Activated naive CD4-positive, alpha-beta T cell treated with anti-CD3 and anti-CD28 coated beads, Interleukin-2, amount 50 U/mL, for 24 hours (primary cell): Measurements from ENCODE around the gene NRL.

Source experiments
- H3K27ac Mint-ChIP-seq: one replicate; pipeline ENCODE4 v1.8.0; 2021; ENCODE audit warnings: mild to moderate bottlenecking, mixed read lengths
- H3K27me3 Mint-ChIP-seq: one replicate; pipeline ENCODE4 v1.8.0; 2021; ENCODE audit warnings: mixed read lengths
- H3K36me3 Mint-ChIP-seq: one replicate; pipeline ENCODE4 v1.8.0; 2021; ENCODE audit warnings: mixed read lengths
- H3K4me1 Mint-ChIP-seq: one replicate; pipeline ENCODE4 v1.8.0; 2021; ENCODE audit warnings: mixed read lengths
- H3K4me3 Mint-ChIP-seq: one replicate; pipeline ENCODE4 v1.8.0; 2021; ENCODE audit warnings: mild to moderate bottlenecking, mixed read lengths
- H3K9me3 Mint-ChIP-seq: one replicate; pipeline ENCODE4 v1.8.0; 2021; ENCODE audit warnings: mixed read lengths

Gene NRL

GRCh38 chr14:24114532-24115421 is at the start of gene NRL, which contains the start of gene DCAF11:
NRL (minus strand) TSS chr14:24114949; CDS start chr14:24082848, 32,101 bp downstream.
DCAF11 (plus strand) TSS chr14:24114777; CDS start chr14:24115595, 818 bp downstream.
- no peaks in the 10 kb centered on the region for H3K27me3 Mint-ChIP-seq
- H3K4me3 Mint-ChIP-seq: peak within 1 kb of the TSS; percentile 97
- no peaks in the 10 kb centered on the region for H3K9me3 Mint-ChIP-seq
- H3K36me3 Mint-ChIP-seq: peaks cover 4% of the 10 kb centered on the region
- H3K27ac Mint-ChIP-seq: peak within 1 kb of the TSS; percentile 99
- peaks cover 31% of the 10 kb centered on the region for H3K4me1 Mint-ChIP-seq

- peaks cover 64% of the 10 kb centered on the region for H3K4me1 Mint-ChIP-seq
- H3K4me3 Mint-ChIP-seq: peak overlapping the region; percentile 98
- peaks cover 23% of the 10 kb centered on the region for H3K36me3 Mint-ChIP-seq
- H3K27me3 Mint-ChIP-seq: no peaks in the 10 kb centered on the region
- no peaks in the 10 kb centered on the region for H3K9me3 Mint-ChIP-seq
- H3K27ac Mint-ChIP-seq: peak overlapping the region; percentile 100
These were observed 47.3 kb upstream of the NRL start for GRCh38 chr14:24162093-24162492.

DNA sequence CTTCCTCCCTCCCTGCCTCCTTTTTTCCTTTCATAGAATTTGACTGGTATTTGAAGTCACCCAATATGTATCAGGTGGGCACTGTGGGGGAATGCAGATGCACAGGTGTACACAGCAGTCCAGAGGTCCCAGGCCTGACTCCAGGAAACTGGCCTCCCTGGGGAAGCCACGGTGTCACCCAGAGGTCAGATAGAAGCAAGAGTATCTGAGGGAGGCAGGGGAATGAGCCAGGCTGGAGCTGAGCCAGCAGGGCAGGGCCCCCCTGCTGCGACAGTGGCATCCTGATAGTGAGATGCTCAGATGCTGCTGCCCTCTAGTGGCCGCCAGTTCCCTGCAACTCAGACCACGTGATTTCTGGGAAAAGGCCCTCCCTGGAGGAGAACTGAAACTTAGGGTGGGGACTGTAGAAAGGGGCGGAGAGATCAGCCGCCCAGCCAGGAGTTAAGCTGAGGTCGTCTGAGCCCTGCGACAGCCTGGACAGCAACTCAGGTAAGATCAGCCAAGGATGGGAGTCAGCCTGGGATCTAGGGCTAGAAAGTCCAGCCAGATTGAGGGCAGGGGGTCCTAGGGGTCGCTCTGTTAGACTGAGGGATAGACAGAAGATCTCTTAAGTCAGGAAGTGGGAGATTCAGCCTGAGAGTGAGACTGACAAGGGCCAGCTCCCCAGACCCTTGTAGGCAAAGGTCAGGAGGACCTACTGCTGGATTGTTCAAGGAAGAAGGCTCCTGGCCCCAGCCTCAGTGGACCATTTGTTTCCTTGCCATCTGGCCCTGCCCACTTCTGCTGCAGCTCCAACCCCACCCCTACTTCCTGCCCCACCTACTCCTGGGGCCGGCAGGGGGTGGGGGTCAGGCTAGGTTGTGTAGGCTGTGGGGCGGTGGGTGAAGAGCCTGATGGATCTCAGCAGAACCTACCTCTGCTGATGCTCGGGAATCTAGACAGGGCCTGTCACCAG is 46.4 kb upstream of the NRL start, which contains the start of gene IRF9:
IRF9 (plus strand) TSS at position 416 of the 955 bp plus-strand sequence. CDS start 880 bp downstream, outside the sequence.
- peaks cover 58% of the 10 kb centered on the region for H3K4me1 Mint-ChIP-seq
- no peaks in the 10 kb centered on the region for H3K9me3 Mint-ChIP-seq
- peaks cover 19% of the 10 kb centered on the region for H3K36me3 Mint-ChIP-seq
- H3K4me3 Mint-ChIP-seq: peak within 1 kb of the TSS; percentile 98
- no peaks in the 10 kb centered on the region for H3K27me3 Mint-ChIP-seq
- H3K27ac Mint-ChIP-seq: peak within 1 kb of the TSS; percentile 100

DNA sequence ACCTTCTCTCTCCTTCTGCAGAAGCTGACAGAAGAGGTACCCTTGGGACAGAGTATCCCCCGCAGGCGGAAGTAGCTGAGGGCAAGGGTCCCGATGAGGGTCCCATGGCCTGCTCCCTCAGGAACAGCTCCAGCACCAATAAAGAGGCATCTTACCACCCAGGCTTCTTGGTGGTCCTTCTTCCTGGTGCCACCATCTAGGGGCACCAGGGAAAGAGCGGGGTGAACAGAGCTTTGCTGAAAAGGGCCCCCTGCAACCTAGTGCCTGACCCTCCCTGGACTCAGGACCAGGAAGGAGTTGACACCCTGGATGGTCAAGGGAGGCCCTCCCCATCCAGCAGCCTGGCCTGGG is 45.7 kb upstream of the NRL start:
- Mint-ChIP-seq H3K36me3 (peaks cover 17% of the 10 kb centered on the region), H3K27ac (peak overlapping the region; percentile 100), H3K4me3 (peak overlapping the region; percentile 33), H3K9me3 (no peaks in the 10 kb centered on the region), H3K4me1 (peaks cover 52% of the 10 kb centered on the region), H3K27me3 (no peaks in the 10 kb centered on the region)

GRCh38 chr14:24159777-24160498 is 45.2 kb upstream of the NRL start:
- Mint-ChIP-seq H3K36me3 (peaks cover 17% of the 10 kb centered on the region), H3K4me3 (peak overlapping the region; percentile 33), H3K27ac (peak overlapping the region; percentile 93), H3K27me3 (no peaks in the 10 kb centered on the region), H3K9me3 (no peaks in the 10 kb centered on the region), H3K4me1 (peaks cover 47% of the 10 kb centered on the region)

- no peaks in the 10 kb centered on the region for H3K27me3 Mint-ChIP-seq
- H3K4me3 Mint-ChIP-seq: no peak overlapping the region
- H3K36me3 Mint-ChIP-seq: peaks cover 7% of the 10 kb centered on the region
- H3K27ac Mint-ChIP-seq: peak overlapping the region; percentile 0
- H3K4me1 Mint-ChIP-seq: peaks cover 23% of the 10 kb centered on the region
- H3K9me3 Mint-ChIP-seq: no peaks in the 10 kb centered on the region
These were observed 42.6 kb upstream of the NRL start for GRCh38 chr14:24157331-24157730.

DNA sequence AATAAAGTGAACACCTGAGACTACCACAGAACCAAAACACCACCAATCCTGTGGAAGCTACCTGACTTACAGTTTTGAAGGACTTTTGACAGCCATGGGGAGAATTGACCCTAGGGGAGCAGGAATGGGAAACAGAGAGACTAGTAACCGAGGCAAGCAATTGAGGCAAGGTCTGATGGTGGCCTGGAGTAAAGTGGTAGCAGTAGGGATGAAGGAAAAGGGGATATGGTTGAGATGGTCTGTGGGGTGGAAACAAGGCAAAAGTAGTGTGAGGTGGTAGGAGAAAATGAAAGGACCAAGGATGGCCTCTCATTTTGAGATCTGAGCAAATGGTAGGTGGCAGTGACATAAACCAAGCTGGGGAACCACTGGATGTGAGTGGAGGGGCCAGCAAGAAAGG is 42.1 kb upstream of the NRL start:
- Mint-ChIP-seq H3K4me1 (peaks cover 18% of the 10 kb centered on the region), H3K36me3 (peaks cover 5% of the 10 kb centered on the region), H3K27me3 (no peaks in the 10 kb centered on the region), H3K27ac (peak overlapping the region; percentile 0), H3K4me3 (no peak overlapping the region), H3K9me3 (no peaks in the 10 kb centered on the region)

- peaks cover 13% of the 10 kb centered on the region for H3K4me1 Mint-ChIP-seq
- H3K9me3 Mint-ChIP-seq: no peaks in the 10 kb centered on the region
- no peaks in the 10 kb centered on the region for H3K27me3 Mint-ChIP-seq
- H3K4me3 Mint-ChIP-seq: no peak overlapping the region
- no peak overlapping the region for H3K27ac Mint-ChIP-seq
- H3K36me3 Mint-ChIP-seq: peaks cover 8% of the 10 kb centered on the region
These were observed 40.4 kb upstream of the NRL start for GRCh38 chr14:24155100-24155499.

DNA sequence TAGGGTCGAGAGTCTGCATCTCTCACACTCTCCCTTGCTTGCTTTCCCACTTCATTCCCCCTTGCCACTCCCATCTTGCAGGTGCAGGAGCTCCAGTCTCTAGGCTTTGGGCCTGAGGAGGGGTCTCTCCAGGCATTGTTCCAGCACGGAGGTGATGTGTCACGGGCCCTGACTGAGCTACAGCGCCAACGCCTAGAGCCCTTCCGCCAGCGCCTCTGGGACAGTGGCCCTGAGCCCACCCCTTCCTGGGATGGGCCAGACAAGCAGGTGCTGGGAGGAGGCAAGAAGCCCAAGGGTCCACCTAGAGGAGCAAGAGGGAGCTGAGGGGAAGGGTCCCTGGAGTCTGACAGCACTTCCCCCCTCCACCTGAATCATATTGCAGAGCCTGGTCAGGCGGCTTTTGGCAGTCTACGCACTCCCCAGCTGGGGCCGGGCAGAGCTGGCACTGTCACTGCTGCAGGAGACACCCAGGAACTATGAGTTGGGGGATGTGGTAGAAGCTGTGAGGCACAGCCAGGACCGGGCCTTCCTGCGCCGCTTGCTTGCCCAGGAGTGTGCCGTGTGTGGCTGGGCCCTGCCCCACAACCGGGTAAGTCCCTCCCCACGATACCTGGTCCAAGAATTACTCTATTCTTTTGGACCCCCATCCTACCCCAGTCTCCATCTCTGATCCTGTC is 36.8 kb upstream of the NRL start:
- Mint-ChIP-seq H3K27ac (no peak overlapping the region), H3K4me1 (peaks cover 29% of the 10 kb centered on the region), H3K36me3 (peaks cover 8% of the 10 kb centered on the region), H3K27me3 (no peaks in the 10 kb centered on the region), H3K9me3 (no peaks in the 10 kb centered on the region), H3K4me3 (no peak overlapping the region)

DNA sequence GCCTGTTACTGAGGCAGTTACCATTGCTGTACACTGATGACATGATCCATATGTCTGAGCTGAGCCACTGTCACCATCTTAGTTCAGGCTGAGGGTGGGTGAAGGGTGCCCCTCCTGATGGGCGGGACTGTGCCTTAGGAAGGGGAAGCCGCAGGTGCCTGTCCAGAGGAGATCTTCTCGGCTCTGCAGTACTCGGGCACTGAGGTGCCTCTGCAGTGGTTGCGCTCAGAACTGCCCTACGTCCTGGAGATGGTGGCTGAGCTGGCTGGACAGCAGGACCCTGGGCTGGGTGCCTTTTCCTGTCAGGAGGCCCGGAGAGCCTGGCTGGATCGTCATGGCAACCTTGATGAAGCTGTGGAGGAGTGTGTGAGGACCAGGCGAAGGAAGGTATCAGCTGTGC is 36.2 kb upstream of the NRL start:
- no peaks in the 10 kb centered on the region for H3K27me3 Mint-ChIP-seq
- peaks cover 29% of the 10 kb centered on the region for H3K4me1 Mint-ChIP-seq
- no peak overlapping the region for H3K27ac Mint-ChIP-seq
- H3K36me3 Mint-ChIP-seq: peaks cover 8% of the 10 kb centered on the region
- no peak overlapping the region for H3K4me3 Mint-ChIP-seq
- H3K9me3 Mint-ChIP-seq: no peaks in the 10 kb centered on the region

DNA sequence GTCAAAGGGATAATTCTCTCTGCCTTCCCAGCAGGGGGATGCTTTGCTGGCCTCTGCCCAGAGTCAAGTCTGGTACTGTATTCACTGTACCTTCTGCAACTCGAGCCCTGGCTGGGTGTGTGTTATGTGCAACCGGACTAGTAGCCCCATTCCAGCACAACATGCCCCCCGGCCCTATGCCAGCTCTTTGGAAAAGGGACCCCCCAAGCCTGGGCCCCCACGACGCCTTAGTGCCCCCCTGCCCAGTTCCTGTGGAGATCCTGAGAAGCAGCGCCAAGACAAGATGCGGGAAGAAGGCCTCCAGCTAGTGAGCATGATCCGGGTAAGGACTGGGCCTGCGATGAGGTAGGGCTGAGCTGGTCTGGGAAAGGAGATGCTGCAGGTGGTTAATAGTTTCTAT is 35.8 kb upstream of the NRL start:
- H3K9me3 Mint-ChIP-seq: no peaks in the 10 kb centered on the region
- H3K4me1 Mint-ChIP-seq: peaks cover 33% of the 10 kb centered on the region
- H3K4me3 Mint-ChIP-seq: peak overlapping the region; percentile 19
- no peak overlapping the region for H3K27ac Mint-ChIP-seq
- no peaks in the 10 kb centered on the region for H3K27me3 Mint-ChIP-seq
- peaks cover 9% of the 10 kb centered on the region for H3K36me3 Mint-ChIP-seq

DNA sequence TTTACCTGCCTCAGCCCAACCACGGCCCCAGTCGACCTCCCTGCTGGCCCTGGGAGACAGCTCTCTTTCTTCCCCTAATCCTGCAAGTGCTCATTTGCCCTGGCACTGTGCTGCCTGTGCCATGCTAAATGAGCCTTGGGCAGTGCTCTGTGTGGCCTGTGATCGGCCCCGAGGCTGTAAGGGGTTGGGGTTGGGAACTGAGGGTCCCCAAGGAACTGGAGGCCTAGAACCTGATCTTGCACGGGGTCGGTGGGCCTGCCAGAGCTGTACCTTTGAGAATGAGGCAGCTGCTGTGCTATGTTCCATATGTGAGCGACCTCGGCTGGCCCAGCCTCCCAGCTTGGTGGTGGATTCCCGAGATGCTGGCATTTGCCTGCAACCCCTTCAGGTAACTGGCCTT is 35.3 kb upstream of the NRL start:
- Mint-ChIP-seq H3K27ac (no peak overlapping the region), H3K4me1 (peaks cover 38% of the 10 kb centered on the region), H3K36me3 (peaks cover 8% of the 10 kb centered on the region), H3K27me3 (no peaks in the 10 kb centered on the region), H3K9me3 (no peaks in the 10 kb centered on the region), H3K4me3 (no peak overlapping the region)

DNA sequence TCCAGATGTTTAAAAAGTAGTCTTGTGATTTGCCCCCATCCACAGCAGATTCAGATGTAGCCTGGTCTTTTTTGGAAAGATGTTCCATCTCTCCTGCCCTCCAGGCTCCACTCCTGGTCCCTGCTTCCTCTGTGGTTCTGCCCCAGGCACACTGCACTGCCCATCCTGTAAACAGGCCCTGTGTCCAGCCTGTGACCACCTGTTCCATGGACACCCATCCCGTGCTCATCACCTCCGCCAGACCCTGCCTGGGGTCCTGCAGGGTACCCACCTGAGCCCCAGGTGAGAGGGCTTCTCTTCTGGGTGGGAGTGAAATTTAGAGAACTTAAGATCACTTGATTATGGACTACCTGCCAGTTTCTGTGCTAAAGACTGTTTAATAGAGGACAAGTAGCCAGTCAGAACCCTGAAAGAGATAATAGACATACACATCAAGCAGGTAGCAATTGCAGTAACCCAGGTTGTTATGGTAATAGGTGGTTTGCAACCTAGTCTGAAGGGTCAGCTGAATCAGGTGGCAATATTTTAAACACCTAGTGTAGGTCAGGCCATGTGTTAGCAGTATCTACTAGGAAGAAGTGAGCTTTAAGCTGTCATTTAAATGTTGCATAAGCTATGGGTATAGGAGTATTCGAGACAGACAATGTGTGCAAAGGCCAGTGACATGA is 34.7 kb upstream of the NRL start:
- Mint-ChIP-seq H3K9me3 (no peaks in the 10 kb centered on the region), H3K36me3 (peaks cover 8% of the 10 kb centered on the region), H3K4me1 (peaks cover 43% of the 10 kb centered on the region), H3K27ac (no peak overlapping the region), H3K4me3 (peak overlapping the region; percentile 99), H3K27me3 (no peaks in the 10 kb centered on the region)

DNA sequence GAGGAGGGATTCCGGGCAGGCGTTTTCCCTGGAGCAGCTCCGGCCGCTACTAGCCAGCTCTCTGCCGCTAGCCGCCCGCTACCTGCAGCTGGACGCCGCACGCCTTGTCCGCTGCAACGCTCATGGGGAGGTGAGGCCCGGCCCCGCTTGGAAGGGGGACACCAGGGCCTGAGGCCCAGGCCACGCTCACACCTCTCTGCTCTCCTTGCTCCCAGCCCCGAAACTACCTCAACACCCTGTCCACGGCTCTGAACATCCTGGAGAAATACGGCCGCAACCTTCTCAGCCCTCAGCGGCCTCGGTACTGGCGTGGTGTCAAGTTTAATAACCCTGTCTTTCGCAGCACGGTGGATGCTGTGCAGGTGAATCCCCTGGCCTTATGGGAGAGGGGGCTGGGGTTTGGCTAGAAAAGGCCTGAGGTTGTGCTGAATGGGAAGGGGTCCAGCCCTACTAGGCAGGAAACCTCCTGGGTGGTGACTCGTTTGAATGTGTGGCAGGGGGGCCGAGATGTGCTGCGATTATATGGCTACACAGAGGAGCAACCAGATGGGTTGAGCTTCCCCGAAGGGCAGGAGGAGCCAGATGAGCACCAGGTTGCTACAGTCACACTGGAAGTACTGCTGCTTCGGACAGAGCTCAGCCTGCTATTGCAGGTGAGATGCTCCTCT is 33.1 kb upstream of the NRL start:
- no peaks in the 10 kb centered on the region for H3K27me3 Mint-ChIP-seq
- peaks cover 56% of the 10 kb centered on the region for H3K4me1 Mint-ChIP-seq
- peaks cover 12% of the 10 kb centered on the region for H3K36me3 Mint-ChIP-seq
- peak overlapping the region; percentile 99 for H3K4me3 Mint-ChIP-seq
- peak overlapping the region; percentile 70 for H3K27ac Mint-ChIP-seq
- no peaks in the 10 kb centered on the region for H3K9me3 Mint-ChIP-seq
